Fibroblast of pulmonary artery (primary cell): ENCODE data around the gene ZCCHC13.

Experiments
- DNase-seq: peaks from one replicate; pipeline ENCODE4 v3.0.0-alpha.2; 2010; ENCODE audit warnings: low read depth
- H3K4me3 ChIP-seq: replicated peaks from 2 replicates; pipeline ENCODE4 v1.5.1; 2011; ENCODE audit warnings: low read depth, mild to moderate bottlenecking, control low read depth, low read length, moderate library complexity
- CTCF ChIP-seq: IDR thresholded peaks from 2 replicates; pipeline ENCODE4 v1.5.1; 2011; ENCODE audit warnings: mild to moderate bottlenecking, control low read depth, low read length, inconsistent platforms; ENCODE audit errors: missing control alignments

The ZCCHC13 gene

GRCh38 chrX:74343343-74344279 is 39.6 kb downstream of the ZCCHC13 start:
- H3K4me3 ChIP-seq, result no peak overlapping the region
- DNase-seq, result peak; percentile 95
- TF ChIP-seq CTCF, result peak; percentile 52

DNA sequence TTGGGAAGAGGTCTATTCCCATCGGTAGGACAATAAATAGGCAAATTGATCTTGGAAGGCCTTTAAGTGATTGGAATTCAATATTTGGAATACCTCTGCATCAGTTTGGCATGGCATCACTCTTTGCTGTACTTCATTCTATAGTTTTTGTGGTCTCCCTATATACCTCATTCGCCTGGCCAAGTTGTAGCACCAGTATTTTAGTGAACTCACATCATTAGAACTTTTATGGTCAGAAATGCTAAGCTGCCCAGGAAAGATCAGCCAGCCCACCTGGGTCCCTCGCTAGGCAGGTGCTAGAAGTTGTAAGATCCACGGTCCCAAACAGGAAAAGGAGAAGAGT is 40.3 kb downstream of the ZCCHC13 start:
- no peak for TF ChIP-seq CTCF
- no peak overlapping the region for H3K4me3 ChIP-seq
- DNase-seq, result no peak

DNA sequence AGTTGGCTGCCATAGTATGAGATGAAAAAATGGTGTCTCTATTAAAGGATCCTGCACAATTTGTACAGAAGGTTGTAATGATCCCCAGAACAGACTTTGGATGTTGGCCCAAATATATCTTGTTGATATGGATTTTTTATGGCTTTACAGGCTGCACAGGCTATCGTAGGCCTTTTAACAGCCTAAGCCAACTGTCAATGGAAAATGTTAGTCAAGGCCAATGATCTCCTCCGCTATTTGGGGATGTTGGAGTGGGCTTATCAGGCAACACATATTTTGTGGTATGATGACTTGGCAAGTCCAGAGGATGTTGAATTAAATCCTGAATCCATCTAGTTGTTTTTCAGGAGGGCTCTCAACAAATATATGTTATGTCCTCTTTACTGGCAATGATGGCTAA is 42.1 kb downstream of the ZCCHC13 start:
- no peak for TF ChIP-seq CTCF

DNA sequence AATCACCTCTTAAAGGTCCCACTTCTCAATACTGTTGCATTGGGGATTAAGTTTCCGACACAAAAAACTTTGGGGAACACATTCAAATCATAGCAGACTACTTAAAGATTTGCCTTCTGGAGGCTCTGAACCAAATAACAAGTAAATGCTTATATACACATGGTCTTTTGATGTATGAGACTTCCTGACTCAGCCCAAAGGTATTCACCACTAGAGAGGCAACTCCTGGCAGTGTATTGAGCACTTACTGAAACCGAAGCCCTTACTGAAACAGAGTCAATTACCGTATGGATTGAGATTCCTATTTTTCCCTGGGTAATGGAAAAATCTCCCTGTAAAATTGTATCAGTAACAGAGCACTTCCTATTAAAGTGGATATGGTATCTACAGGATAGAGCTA is 45.4 kb downstream of the ZCCHC13 start:
- peak; percentile 47 for DNase-seq
- TF ChIP-seq CTCF, result no peak
- H3K4me3 ChIP-seq, result no peak overlapping the region

More for the DNA sequence above, 42.1 kb downstream of the ZCCHC13 start:
- no peak for DNase-seq
- no peak overlapping the region for H3K4me3 ChIP-seq

- no peak for TF ChIP-seq CTCF
- H3K4me3 ChIP-seq, result no peak overlapping the region
- DNase-seq, result no peak
Measured at GRCh38 chrX:74351760-74352159, 47.8 kb downstream of the ZCCHC13 start.

GRCh38 chrX:74353984-74354383 is 50.0 kb downstream of the ZCCHC13 start:
- TF ChIP-seq CTCF, result no peak

More at GRCh38 chrX:74353984-74354383, 50.0 kb downstream of the ZCCHC13 start:
- H3K4me3 ChIP-seq, result no peak overlapping the region
- DNase-seq, result no peak
